Measurements from ENCODE around the gene ARHGAP9.
"Not testable (repeated sequence)": the region's sequence is repeated elsewhere in the genome, so short reads cannot be mapped to it uniquely, and the experiment has no call there.

ARHGAP9 gene

GRCh38 chr12:57479376-57480115, at the start of gene ARHGAP9:
Gene ARHGAP9 (minus strand): TSS chr12:57479866. CDS start chr12:57479406, 460 bp downstream.
- DNase-seq, result no peak

DNA sequence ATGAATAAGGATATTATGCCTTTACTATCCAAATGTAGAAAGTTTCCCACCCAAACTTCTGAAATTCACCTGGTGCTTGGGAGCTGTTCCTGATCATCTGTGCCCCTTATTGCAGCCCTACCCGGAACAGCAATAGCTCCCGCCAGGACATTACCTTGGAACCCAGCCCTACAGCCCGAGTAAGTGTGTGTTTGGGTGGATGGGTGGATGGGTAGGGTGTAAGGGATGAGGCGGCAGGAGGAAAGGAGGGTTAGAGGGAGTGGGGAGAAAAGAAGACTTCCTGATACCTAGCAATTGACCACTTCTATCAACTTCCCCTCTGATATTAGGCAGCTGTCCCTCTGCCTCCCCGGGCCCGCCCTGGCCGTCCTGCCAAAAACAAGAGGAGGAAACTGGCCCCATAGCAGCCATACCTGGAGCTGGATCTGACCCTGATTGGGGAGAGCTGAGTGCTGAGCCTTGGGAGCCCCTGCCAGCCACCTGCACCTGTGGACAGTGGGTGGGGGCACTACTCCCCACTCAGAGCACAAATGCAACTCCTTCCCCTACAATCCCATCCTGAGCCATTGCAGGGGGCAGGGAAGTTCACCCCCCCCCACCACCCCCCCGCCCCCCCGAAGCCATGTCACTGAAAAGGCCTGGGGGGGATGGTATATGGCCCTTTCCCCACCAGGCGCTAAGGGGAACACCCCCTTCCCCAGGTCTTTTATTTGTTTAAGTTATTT, 49.3 kb upstream of the ARHGAP9 start:
- DNase-seq, result no peak

DNA sequence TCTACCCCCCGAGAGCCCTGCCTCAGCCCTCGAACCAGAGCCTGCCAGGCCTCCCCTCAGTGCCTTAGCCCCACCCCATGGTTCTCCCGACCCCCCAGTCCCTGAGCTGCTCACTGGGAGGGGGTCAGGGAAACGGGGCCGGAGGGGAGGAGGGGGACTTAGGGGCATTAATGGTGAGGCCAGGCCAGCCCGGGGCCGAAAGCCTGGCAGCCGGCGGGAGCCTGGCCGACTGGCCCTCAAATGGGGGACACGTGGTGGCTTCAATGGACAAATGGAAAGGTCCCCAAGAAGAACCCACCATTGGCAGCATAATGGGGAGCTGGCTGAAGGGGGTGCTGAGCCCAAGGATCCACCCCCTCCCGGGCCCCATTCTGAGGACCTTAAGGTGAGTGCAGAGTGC, 48.5 kb upstream of the ARHGAP9 start:
- DNase-seq, result no peak

DNA sequence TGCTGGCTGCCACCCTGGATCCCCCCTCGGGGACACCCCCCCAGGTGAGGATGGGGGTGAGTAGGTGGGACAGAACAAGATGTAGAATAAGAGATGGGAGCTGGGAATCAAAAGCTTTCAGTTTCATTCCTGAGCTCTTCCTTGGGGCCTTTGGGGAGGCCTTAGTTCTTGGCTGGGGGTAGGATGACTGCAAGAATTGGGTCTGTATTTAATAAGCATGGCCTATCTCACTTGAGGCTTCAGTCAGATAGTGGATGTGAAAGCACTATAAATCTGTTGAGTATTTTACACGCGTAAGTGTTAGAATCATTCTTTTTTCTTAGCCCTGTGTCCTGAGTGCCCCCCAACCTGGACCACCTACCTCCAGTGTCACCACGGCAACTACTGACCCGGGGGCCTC, 47.5 kb upstream of the ARHGAP9 start:
- DNase-seq, result no peak

DNA sequence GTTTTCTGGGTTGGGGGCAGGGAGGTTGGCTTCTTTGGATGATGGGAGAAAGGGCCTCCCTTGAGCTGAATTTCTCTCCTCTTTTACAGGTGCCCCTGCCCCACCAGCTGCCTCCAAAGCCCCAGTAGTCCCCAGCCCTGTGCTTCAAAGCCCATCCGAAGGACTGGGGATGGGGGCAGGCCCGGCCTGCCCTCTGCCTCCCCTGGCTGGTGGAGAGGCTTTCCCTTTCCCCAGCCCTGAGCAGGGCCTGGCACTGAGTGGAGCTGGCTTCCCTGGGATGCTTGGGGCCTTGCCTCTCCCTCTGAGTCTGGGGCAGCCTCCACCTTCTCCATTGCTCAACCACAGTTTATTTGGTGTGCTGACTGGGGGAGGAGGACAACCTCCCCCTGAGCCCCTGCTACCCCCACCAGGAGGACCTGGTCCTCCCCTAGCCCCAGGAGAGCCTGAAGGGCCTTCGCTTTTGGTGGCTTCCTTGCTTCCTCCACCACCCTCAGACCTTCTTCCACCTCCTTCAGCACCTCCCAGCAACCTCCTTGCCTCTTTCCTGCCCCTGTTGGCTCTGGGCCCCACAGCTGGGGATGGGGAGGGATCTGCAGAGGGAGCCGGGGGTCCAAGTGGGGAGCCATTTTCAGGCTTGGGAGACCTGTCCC, 46.9 kb upstream of the ARHGAP9 start:
- no peak for DNase-seq

- DNase-seq, result no peak
Observed at GRCh38 chr12:57525615-57526383, 46.1 kb upstream of the ARHGAP9 start.

DNA sequence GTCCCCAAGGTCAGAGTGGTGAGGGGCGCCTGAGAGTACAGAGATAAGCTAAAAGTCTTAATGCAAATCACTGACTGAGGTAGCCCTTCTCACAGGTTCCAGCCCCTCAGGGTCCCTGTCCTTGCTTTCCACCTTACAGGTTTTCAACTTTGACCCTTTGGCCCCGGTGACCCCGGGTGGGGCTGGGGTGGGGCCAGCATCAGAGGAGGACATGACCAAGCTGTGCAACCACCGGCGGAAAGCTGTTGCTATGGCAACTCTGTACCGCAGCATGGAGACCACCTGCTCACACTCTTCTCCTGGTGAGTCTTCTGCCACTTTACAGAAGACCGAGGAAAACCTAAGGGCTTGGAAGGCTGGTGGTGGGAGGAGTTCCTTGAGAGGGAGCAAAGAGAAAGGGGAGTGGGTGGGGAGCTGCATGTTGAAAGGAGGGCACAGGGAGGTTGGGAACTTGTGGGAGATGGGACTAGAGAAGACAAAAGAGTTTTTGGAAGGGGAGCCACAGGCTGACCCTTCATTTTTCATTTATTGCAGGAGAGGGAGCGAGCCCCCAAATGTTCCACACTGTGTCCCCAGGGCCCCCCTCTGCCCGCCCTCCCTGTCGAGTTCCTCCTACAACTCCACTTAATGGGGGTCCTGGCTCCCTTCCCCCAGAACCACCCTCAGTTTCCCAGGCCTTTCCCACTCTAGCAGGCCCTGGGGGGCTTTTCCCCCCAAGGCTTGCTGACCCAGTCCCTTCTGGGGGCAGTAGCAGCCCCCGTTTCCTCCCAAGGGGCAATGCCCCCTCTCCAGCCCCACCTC, 45.3 kb upstream of the ARHGAP9 start:
- no peak for DNase-seq

GRCh38 chr12:57523706-57524614, 44.3 kb upstream of the ARHGAP9 start:
- no peak for DNase-seq

DNA sequence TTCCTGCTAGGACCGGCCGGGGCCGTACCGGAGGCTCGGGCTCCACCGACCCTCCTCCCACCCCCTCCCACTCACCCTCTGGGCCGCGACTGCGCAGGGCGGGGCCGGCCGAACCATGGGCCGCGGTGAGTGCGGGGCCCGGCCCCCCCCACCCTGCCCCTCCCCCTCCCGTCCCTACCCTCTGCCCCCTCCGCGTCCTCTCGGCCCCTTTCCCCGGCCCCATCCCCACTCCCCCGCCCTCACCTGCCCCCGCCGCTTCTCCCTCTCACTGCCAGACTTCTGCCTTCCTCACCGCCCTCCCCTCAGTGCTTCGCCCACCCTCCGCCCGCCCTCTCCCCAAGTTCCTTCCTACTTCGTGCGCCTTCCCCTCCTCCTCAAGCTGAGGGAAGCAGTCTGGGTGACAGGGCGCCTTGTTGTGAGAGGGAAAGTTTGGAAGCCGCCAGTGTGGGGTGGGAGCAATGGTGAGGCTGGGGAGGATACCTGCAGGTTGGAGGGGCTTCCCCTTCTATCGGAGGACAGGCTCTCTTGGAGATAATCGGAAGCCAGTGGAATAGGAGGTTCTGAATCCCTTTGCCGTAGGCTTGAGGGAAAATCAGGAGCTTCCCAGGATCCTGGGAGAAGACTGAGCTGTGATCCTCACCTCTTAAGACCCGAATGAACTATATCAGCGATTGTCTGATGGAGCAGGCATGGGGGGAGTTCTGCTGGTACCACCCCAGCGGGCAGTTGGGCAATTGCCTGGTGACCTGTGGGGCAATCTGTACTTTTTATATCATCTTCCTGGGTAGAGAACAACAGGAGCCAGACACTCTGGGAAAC, 43.4 kb upstream of the ARHGAP9 start:
- DNase-seq, result peak; percentile 90

- peak; percentile 96 for DNase-seq
Observed at GRCh38 chr12:57522011-57522886, 42.6 kb upstream of the ARHGAP9 start, which contains the start of gene MBD6. Gene MBD6 (plus strand): TSS chr12:57522824. CDS start chr12:57524304, 1,480 bp downstream.

GRCh38 chr12:57521525-57522010, 41.9 kb upstream of the ARHGAP9 start:
- DNase-seq, result peak; percentile 95

DNA sequence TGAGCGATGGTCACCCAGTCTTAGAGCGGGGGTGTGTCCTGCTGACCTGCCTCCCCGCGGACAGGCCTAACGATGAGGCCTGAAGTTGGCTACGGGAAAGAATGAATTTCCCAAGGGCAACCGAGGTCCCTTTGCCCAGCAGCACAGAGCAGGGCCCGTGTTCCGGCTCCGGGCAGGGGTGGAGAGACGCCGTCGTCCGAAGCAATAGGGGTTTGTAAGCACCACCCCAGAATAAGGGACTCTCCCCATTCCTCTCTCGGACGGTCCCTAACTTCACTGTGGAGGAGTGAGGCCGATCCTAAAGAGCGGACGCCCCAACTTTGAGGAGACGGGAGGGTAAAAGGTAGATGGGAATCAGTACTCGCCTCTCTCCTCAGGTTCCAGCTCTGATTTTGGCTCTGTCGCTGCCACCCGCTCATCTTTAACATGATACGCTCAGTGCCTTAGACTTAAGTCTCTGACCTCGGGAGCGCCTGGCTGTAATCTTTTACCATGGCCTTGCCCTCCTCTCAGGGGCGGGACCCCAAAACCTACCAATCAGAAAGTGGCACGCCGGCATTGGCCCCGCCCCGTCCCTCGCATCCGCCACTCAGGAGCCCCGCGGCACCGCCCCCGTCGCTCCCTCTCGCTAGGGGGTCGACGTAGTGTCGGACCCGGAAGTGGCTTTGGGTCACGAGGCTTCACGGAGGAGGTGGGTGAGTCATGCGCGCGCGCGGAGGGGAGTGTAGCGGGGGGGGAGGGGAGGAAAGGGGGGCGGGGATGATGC, 40.6 kb upstream of the ARHGAP9 start, which contains the start of gene DDIT3:
DDIT3 (minus strand) TSS at position 462 of the 766 bp plus-strand sequence. CDS start 3,108 bp downstream, outside the sequence.
- peak; percentile 100 for DNase-seq

- DNase-seq, result peak; percentile 84
Observed at GRCh38 chr12:57519796-57520052, 40.1 kb upstream of the ARHGAP9 start.

GRCh38 chr12:57518920-57519795, 39.5 kb upstream of the ARHGAP9 start:
- peak; percentile 81 for DNase-seq

- DNase-seq, result no peak
Observed at GRCh38 chr12:57518176-57518919, 38.7 kb upstream of the ARHGAP9 start.

GRCh38 chr12:57517718-57518117, 38.1 kb upstream of the ARHGAP9 start:
- DNase-seq, result not testable (repeated sequence)
